Endodermal cell (in vitro differentiated cells): Measurements from ENCODE around the gene SNPH. TPM values are rescaled to one million over a fixed set of nuclear protein-coding genes. Genes with fewer than 3 reads are reported as not detected.

Experiments used
- DNase-seq: peaks from one replicate; pipeline ENCODE4 v3.0.0-alpha.2; 2017
- H3K27ac ChIP-seq: 2 replicates; pipeline ENCODE4 v1.5.1; 2013; ENCODE audit warnings: mild to moderate bottlenecking, low read depth, low read length, moderate library complexity
- H3K27me3 ChIP-seq: 2 replicates; pipeline ENCODE4 v1.6.1; 2013; ENCODE audit warnings: mild to moderate bottlenecking, low read length, moderate library complexity; ENCODE audit not compliant: insufficient read depth, control insufficient read depth, poor library complexity, severe bottlenecking
- H3K36me3 ChIP-seq: 2 replicates; pipeline ENCODE4 v1.7.0; 2013; ENCODE audit warnings: mild to moderate bottlenecking, low read length, moderate library complexity; ENCODE audit not compliant: control insufficient read depth, insufficient read depth
- H3K4me1 ChIP-seq: one replicate; pipeline ENCODE4 v1.7.0; 2013; ENCODE audit warnings: low read length; ENCODE audit not compliant: control insufficient read depth, insufficient read depth
- H3K4me3 ChIP-seq: 2 replicates; pipeline ENCODE4 v1.5.1; 2013; ENCODE audit warnings: mild to moderate bottlenecking, low read length, moderate library complexity
- H3K9ac ChIP-seq: 2 replicates; pipeline ENCODE4 v1.6.1; 2013; ENCODE audit warnings: mild to moderate bottlenecking, low read length, moderate library complexity; ENCODE audit not compliant: poor library complexity, severe bottlenecking; ENCODE audit errors: extremely low read depth
- H3K9me3 ChIP-seq: 2 replicates; pipeline ENCODE4 v1.6.1; 2013; ENCODE audit warnings: mild to moderate bottlenecking, low read length, moderate library complexity; ENCODE audit not compliant: control insufficient read depth
- H3K27ac Mint-ChIP-seq: 2 replicates; pipeline ENCODE4 v1.8.0; 2020; ENCODE audit warnings: mixed read lengths
- H3K27me3 Mint-ChIP-seq: 2 replicates; pipeline ENCODE4 v1.8.0; 2021; ENCODE audit warnings: mild to moderate bottlenecking, mixed read lengths; ENCODE audit not compliant: insufficient read depth
- H3K36me3 Mint-ChIP-seq: 2 replicates; pipeline ENCODE4 v1.8.0; 2020; ENCODE audit warnings: low read depth, mixed read lengths
- H3K4me1 Mint-ChIP-seq: 2 replicates; pipeline ENCODE4 v1.8.0; 2020; ENCODE audit warnings: mixed read lengths
- H3K4me3 Mint-ChIP-seq: 2 replicates; pipeline ENCODE4 v1.8.0; 2020; ENCODE audit warnings: mild to moderate bottlenecking, moderate library complexity, mixed read lengths
- H3K9me3 Mint-ChIP-seq: 2 replicates; pipeline ENCODE4 v1.8.0; 2020; ENCODE audit warnings: mild to moderate bottlenecking, mixed read lengths
- CTCF ChIP-seq: fragments of 200-600 bp; sonication (generic); conservative IDR thresholded peaks from 2 replicates; pipeline ENCODE4 v1.5.0; 2021; ENCODE audit warnings: antibody characterized with exemption, mild to moderate bottlenecking
- WGBS, 2 experiments: methylation state at CpG; one replicate each; pipeline versions ENCODE4 v1.1.5 to v1.1.7; 2013; ENCODE audit warnings: missing lambda C conversion rate in 2 of 2, mixed read lengths in 1 of 2; ENCODE audit not compliant: insufficient coverage in 1 of 2, insufficient read length in 1 of 2; 5-methylcytosine and 5-hydroxymethylcytosine counted together
- total RNA-seq, 2 donors: library from RNA; stranded (reverse); fragmentation: NEBNext Ultra II Directional in 1 of 2; extraction: Animal tissue kit (Norgen Biotek cat#: 25700) in 1 of 2; gene quantifications; 2 replicates in 1 of 2; 3 replicates in 1 of 2; pipeline ENCODE4 v1.2.1, GENCODE V29; 2021

Gene SNPH
- total RNA-seq, 2 donors from 2014 or later, result 2.2 to 4.9 TPM

DNA sequence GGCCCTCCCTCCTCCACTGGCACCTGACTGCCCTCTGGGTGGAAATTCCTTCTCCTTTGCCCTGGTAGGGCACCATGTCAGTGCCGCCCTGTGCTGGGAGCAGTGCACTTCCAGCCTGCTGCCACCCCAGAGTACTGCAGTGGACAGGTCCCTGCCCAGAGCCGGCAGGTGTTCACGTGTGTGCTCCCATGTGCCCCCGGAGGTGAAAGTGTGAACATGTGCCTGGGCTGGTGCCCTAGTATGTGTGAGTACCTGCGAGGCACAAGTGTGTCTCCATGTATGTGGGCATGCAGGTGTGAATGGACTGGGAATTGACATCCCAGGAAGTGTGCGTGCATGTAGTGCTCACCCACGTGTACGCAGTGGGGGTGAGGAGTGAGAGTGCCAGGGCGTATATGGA is 33.4 kb downstream of the SNPH start:
- H3K9me3 ChIP-seq, result no peaks in the 10 kb centered on the region
- H3K9me3 Mint-ChIP-seq, result no peaks in the 10 kb centered on the region
- no peak overlapping the region for H3K27ac Mint-ChIP-seq
- H3K9ac ChIP-seq, result no peak overlapping the region
- no peak overlapping the region for H3K4me3 ChIP-seq
- WGBS, 2 experiments, result 91 to 95% methylated on average over 4 to 9 of the region's 9 CpGs
- H3K4me1 Mint-ChIP-seq, result peaks cover 8% of the 10 kb centered on the region
- peak; percentile 73 for TF ChIP-seq CTCF
- peak; percentile 85 for DNase-seq
- H3K27me3 ChIP-seq, result no peaks in the 10 kb centered on the region
- H3K4me3 Mint-ChIP-seq, result no peak overlapping the region
- no peaks in the 10 kb centered on the region for H3K36me3 ChIP-seq
- no peaks in the 10 kb centered on the region for H3K27me3 Mint-ChIP-seq
- peaks cover 6% of the 10 kb centered on the region for H3K4me1 ChIP-seq
- H3K27ac ChIP-seq, result no peak overlapping the region
- peaks cover 5% of the 10 kb centered on the region for H3K36me3 Mint-ChIP-seq

GRCh38 chr20:1300083-1300840 is 34.2 kb downstream of the SNPH start:
- no peaks in the 10 kb centered on the region for H3K9me3 Mint-ChIP-seq

GRCh38 chr20:1301031-1301529 is 35.0 kb downstream of the SNPH start:
- no peak for TF ChIP-seq CTCF
- Mint-ChIP-seq H3K27ac (peak overlapping the region; percentile 92), H3K4me1 (peaks cover 8% of the 10 kb centered on the region), H3K36me3 (peaks cover 5% of the 10 kb centered on the region), H3K4me3 (peak overlapping the region; percentile 29), H3K27me3 (peaks cover 3% of the 10 kb centered on the region), H3K9me3 (no peaks in the 10 kb centered on the region)
- Histone ChIP-seq H3K36me3 (no peaks in the 10 kb centered on the region), H3K27me3 (no peaks in the 10 kb centered on the region), H3K9me3 (no peaks in the 10 kb centered on the region), H3K4me1 (peaks cover 6% of the 10 kb centered on the region), H3K4me3 (peak overlapping the region; percentile 3), H3K27ac (no peak overlapping the region), H3K9ac (no peak overlapping the region)
- 6 to 17% methylated on average over 5 to 9 of the region's 9 CpGs for WGBS, 2 experiments
- DNase-seq, result peak; percentile 91

More at GRCh38 chr20:1300083-1300840, 34.2 kb downstream of the SNPH start:
- peaks cover 3% of the 10 kb centered on the region for H3K27me3 Mint-ChIP-seq
- WGBS, 2 experiments, result 93 to 94% methylated on average over 12 to 18 of the region's 18 CpGs
- H3K9me3 ChIP-seq, result no peaks in the 10 kb centered on the region
- H3K27ac Mint-ChIP-seq, result no peak overlapping the region
- no peaks in the 10 kb centered on the region for H3K27me3 ChIP-seq
- no peak overlapping the region for H3K27ac ChIP-seq
- peaks cover 6% of the 10 kb centered on the region for H3K4me1 ChIP-seq
- H3K36me3 Mint-ChIP-seq, result peaks cover 5% of the 10 kb centered on the region
- no peak overlapping the region for H3K9ac ChIP-seq
- peaks cover 8% of the 10 kb centered on the region for H3K4me1 Mint-ChIP-seq
- H3K36me3 ChIP-seq, result no peaks in the 10 kb centered on the region
- H3K4me3 Mint-ChIP-seq, result no peak overlapping the region
- no peak for DNase-seq
- H3K4me3 ChIP-seq, result peak overlapping the region; percentile 3
- no peak for TF ChIP-seq CTCF
